Ectodermal cell (in vitro differentiated cells): Measurements from ENCODE around the gene SLK.

Source experiments
- H3K27ac ChIP-seq: 2 replicates; pipeline ENCODE4 v1.7.0; 2013; ENCODE audit warnings: mild to moderate bottlenecking, low read depth, low read length; ENCODE audit not compliant: insufficient read depth, poor library complexity, severe bottlenecking
- H3K27me3 ChIP-seq: 2 replicates; pipeline ENCODE4 v1.7.0; 2013; ENCODE audit warnings: mild to moderate bottlenecking, low read length; ENCODE audit not compliant: insufficient read depth, control insufficient read depth, poor library complexity, severe bottlenecking
- H3K36me3 ChIP-seq: one replicate; pipeline ENCODE4 v1.7.0; 2013; ENCODE audit warnings: low read length; ENCODE audit not compliant: control insufficient read depth, insufficient read depth
- H3K4me1 ChIP-seq: one replicate; pipeline ENCODE4 v1.7.0; 2013; ENCODE audit warnings: low read length; ENCODE audit not compliant: control insufficient read depth, insufficient read depth
- H3K4me3 ChIP-seq: 2 replicates; pipeline ENCODE4 v1.7.0; 2013; ENCODE audit warnings: low read depth, low read length, control low read depth; ENCODE audit not compliant: insufficient read depth
- H3K9me3 ChIP-seq: 2 replicates; pipeline ENCODE4 v1.7.0; 2013; ENCODE audit warnings: mild to moderate bottlenecking, low read length, moderate library complexity; ENCODE audit not compliant: control insufficient read depth
- WGBS, 2 experiments: methylation state at CpG; one replicate each; pipeline ENCODE4 v1.1.7; 2013; ENCODE audit warnings: missing lambda C conversion rate in 2 of 2; 5-methylcytosine and 5-hydroxymethylcytosine counted together

Gene SLK

GRCh38 chr10:103936022-103936421, 30.9 kb upstream of the SLK start:
- no peaks in the 10 kb centered on the region for H3K4me1 ChIP-seq
- no peaks in the 10 kb centered on the region for H3K27me3 ChIP-seq
- H3K27ac ChIP-seq: no peak overlapping the region
- WGBS, 2 experiments: 84 to 86% methylated on average over 5 to 6 of the region's 6 CpGs
- no peak overlapping the region for H3K4me3 ChIP-seq
- H3K36me3 ChIP-seq: no peaks in the 10 kb centered on the region
- H3K9me3 ChIP-seq: no peaks in the 10 kb centered on the region

DNA sequence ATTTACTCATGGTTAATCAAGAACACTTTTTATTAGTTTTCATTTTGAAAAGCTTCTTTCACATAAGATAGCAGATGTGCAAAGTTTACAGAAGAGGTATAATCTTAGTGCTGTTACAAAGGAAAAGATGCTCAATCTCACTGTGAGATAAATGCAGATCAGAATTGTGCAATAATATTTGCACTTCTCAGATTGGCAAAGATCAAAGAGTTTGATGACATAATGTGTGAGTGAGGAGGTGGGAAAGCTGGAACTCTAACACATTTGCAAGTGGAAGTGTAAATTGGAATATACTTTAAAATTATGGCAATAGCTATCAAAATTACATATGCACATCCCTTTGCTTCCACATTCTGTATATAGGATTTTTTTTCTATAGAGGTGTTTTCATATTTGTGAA, 27.4 kb upstream of the SLK start:
- no peaks in the 10 kb centered on the region for H3K27me3 ChIP-seq
- H3K4me3 ChIP-seq: no peak overlapping the region
- no peaks in the 10 kb centered on the region for H3K4me1 ChIP-seq
- H3K27ac ChIP-seq: no peak overlapping the region
- no peaks in the 10 kb centered on the region for H3K9me3 ChIP-seq
- H3K36me3 ChIP-seq: no peaks in the 10 kb centered on the region

GRCh38 chr10:103941801-103942200, 25.1 kb upstream of the SLK start:
- no peaks in the 10 kb centered on the region for H3K27me3 ChIP-seq
- no peak overlapping the region for H3K4me3 ChIP-seq
- H3K27ac ChIP-seq: no peak overlapping the region
- no peaks in the 10 kb centered on the region for H3K9me3 ChIP-seq
- H3K4me1 ChIP-seq: no peaks in the 10 kb centered on the region
- 85 to 88% methylated on average over 2 of the region's 2 CpGs for WGBS, 2 experiments
- no peaks in the 10 kb centered on the region for H3K36me3 ChIP-seq

- 79 to 83% methylated on average over 2 of the region's 2 CpGs for WGBS, 2 experiments
- Histone ChIP-seq H3K4me1 (no peaks in the 10 kb centered on the region), H3K9me3 (no peaks in the 10 kb centered on the region), H3K4me3 (no peak overlapping the region), H3K27me3 (no peaks in the 10 kb centered on the region), H3K27ac (no peak overlapping the region), H3K36me3 (no peaks in the 10 kb centered on the region)
These were observed 24.1 kb upstream of the SLK start for GRCh38 chr10:103942866-103943265.

DNA sequence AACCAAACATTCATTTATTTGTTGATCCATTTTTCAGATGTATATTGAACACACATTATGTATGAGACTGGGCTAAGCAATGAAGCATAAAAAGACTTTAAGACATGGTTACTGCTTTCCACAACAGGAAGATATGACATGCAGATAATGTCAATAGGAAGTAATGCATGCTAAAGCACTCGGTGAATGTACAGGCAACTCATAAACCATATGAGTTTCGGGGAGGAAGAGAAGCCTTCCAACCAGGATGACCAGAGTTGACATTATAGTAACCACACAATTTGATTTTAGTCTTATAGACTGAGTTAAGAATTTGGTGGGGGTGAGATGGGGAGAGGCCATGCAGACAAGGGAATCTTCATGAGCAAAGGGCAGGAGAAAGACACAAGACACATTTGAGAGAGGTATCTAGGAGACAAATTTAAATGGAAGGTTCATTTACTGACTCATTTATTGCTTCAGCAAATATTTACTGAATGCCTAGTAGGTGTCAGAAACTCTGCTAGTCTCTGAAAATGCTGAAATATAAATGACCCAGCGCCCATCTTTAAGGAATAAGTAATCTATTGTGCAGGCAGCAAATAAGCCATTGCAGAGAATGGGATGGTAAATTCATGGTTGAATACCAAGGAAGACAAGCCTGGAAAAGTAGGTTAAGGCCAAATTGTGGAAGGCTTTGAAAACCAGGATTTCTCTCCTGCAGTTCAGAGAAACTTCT, 19.0 kb upstream of the SLK start:
- WGBS, 2 experiments: 94 to 97% methylated on average over 3 of the region's 3 CpGs
- H3K4me1 ChIP-seq: no peaks in the 10 kb centered on the region
- no peaks in the 10 kb centered on the region for H3K9me3 ChIP-seq
- H3K4me3 ChIP-seq: no peak overlapping the region
- H3K36me3 ChIP-seq: no peaks in the 10 kb centered on the region
- no peaks in the 10 kb centered on the region for H3K27me3 ChIP-seq
- H3K27ac ChIP-seq: no peak overlapping the region

- WGBS, 2 experiments: 88 to 93% methylated on average over 4 of the region's 4 CpGs
- no peak overlapping the region for H3K27ac ChIP-seq
- H3K4me1 ChIP-seq: no peaks in the 10 kb centered on the region
These were observed 17.2 kb upstream of the SLK start for GRCh38 chr10:103949728-103950127.

DNA sequence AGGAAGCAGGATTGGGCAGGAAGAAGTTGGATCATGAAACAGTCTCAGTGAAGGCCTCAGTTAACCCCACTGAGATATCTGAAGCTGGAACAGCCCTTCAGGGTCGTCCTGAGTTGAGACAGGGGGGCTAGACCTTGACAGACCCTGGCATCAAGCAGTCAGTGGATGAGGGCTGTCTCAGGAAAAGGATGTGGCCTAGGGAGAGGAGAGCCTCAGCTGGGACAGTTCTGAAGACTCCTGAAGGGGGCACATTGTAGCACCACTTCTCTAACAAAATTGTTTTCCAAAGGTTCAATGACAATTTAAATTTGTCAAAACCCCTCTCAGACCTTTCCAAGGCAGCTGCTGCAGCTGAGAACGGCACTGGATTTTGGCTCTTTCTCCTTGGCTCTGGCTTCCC, 15.8 kb upstream of the SLK start:
- WGBS, 2 experiments: 74 to 80% methylated on average over 2 of the region's 2 CpGs
- H3K4me3 ChIP-seq: no peak overlapping the region
- H3K27ac ChIP-seq: no peak overlapping the region
- H3K36me3 ChIP-seq: no peaks in the 10 kb centered on the region
- H3K9me3 ChIP-seq: no peaks in the 10 kb centered on the region
- H3K27me3 ChIP-seq: no peaks in the 10 kb centered on the region
- no peaks in the 10 kb centered on the region for H3K4me1 ChIP-seq

More at GRCh38 chr10:103949728-103950127, 17.2 kb upstream of the SLK start:
- Histone ChIP-seq H3K4me3 (no peak overlapping the region), H3K9me3 (no peaks in the 10 kb centered on the region), H3K36me3 (no peaks in the 10 kb centered on the region), H3K27me3 (no peaks in the 10 kb centered on the region)

DNA sequence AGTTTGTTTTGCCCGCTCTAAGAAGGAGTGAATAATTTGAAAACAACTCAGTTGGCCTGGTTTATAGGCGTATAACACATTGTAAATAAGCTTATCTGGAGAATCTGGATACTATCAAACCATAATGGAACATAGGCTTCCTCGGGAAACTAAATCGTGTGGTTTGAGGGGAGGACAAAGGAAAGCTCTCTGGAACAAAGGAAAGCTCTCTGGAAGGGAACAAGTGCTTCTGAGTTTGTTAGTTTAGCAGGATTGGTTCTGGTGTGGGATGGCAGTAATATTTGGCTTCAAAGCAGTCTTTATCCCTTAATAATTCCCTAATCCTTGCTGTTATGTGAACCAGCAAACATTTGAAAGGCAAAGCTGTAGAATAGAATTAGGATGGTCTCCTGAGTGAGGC, 15.0 kb upstream of the SLK start:
- no peak overlapping the region for H3K4me3 ChIP-seq

GRCh38 chr10:103954543-103954942, 12.4 kb upstream of the SLK start:
- H3K4me3 ChIP-seq: no peak overlapping the region
- H3K9me3 ChIP-seq: no peaks in the 10 kb centered on the region
- H3K36me3 ChIP-seq: no peaks in the 10 kb centered on the region
- H3K4me1 ChIP-seq: no peaks in the 10 kb centered on the region
- no CpG with 5 or more reads among the region's 1 CpG for WGBS, 2 experiments
- H3K27me3 ChIP-seq: no peaks in the 10 kb centered on the region
- no peak overlapping the region for H3K27ac ChIP-seq

More for the DNA sequence above, 15.0 kb upstream of the SLK start:
- Histone ChIP-seq H3K27me3 (no peaks in the 10 kb centered on the region), H3K4me1 (no peaks in the 10 kb centered on the region), H3K36me3 (no peaks in the 10 kb centered on the region), H3K9me3 (no peaks in the 10 kb centered on the region), H3K27ac (peak overlapping the region; percentile 18)
- 40 to 70% methylated on average over 4 of the region's 4 CpGs for WGBS, 2 experiments

GRCh38 chr10:103958996-103959395, 7.9 kb upstream of the SLK start:
- H3K36me3 ChIP-seq: no peaks in the 10 kb centered on the region
- WGBS, 2 experiments: no CpG with 5 or more reads among the region's 2 CpGs
- no peak overlapping the region for H3K4me3 ChIP-seq
- no peaks in the 10 kb centered on the region for H3K4me1 ChIP-seq
- H3K27me3 ChIP-seq: no peaks in the 10 kb centered on the region
- no peak overlapping the region for H3K27ac ChIP-seq
- no peaks in the 10 kb centered on the region for H3K9me3 ChIP-seq

DNA sequence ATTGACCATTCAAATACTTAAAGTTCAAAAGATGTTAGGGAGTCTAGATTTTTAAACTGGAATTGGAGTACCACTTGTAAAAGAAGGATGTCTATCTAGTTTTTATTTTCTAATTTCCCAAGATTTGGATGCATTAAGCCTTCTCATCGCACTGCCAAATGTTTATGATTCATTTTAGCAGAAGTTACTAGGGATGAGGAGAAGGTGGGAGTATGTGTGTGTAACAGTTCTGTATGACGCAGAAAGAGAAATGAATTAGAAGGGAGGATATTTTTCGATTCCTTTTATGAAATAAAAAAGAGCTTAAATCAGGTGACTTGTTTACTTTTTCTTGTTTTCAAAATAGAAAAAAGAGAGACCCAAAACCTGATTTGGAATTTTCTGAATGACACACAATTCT, 6.8 kb upstream of the SLK start:
- no peaks in the 10 kb centered on the region for H3K9me3 ChIP-seq
- no peaks in the 10 kb centered on the region for H3K4me1 ChIP-seq
- H3K4me3 ChIP-seq: no peak overlapping the region
- 86 to 88% methylated on average over 3 of the region's 3 CpGs for WGBS, 2 experiments
- no peak overlapping the region for H3K27ac ChIP-seq
- no peaks in the 10 kb centered on the region for H3K27me3 ChIP-seq
- H3K36me3 ChIP-seq: no peaks in the 10 kb centered on the region
